PC-3 (cell line): ENCODE data around the gene KISS1R. TPM values are rescaled to one million over a fixed set of nuclear protein-coding genes. Genes with fewer than 3 reads are reported as not detected.

Source experiments
- ATAC-seq: fragments of 200-7000 bp; cut with Tn5 transposase; 2 replicates; pipeline ENCODE4 v1.9.1; 2020; ENCODE audit warnings: mild to moderate bottlenecking, moderate library complexity
- BruUV-seq: library from RNA; stranded (reverse); fragments of 400-500 nt; replicated peaks from 2 replicates; lab custom pipeline; 2021; lab: Mats Ljungman, UMichigan
- CTCF ChIA-PET: fragments of 300-600 bp; sonication (Branson Sonifier 250); formaldehyde crosslinking; loops from one replicate; lab custom pipeline; 2022; ENCODE audit warnings: antibody characterized with exemption; lab: Charles Lee
- POLR2A ChIA-PET: fragments of 300-600 bp; sonication (Branson Sonifier 250); formaldehyde crosslinking; loops from one replicate; lab custom pipeline; 2022; ENCODE audit warnings: antibody characterized with exemption; ENCODE audit not compliant: unreplicated experiment; lab: Charles Lee
- DNase-seq: peaks from one replicate; pipeline ENCODE4 v3.0.0-alpha.2; 2015
- H2AFZ ChIP-seq: fragments of 300-600 bp; sonication (generic); 2 replicates; pipeline ENCODE4 v1.6.0; 2016; ENCODE audit warnings: antibody characterized with exemption, low read length
- H3F3A ChIP-seq: fragments of 300-600 bp; sonication (generic); one replicate; pipeline ENCODE4 v1.6.0; 2017; ENCODE audit warnings: antibody characterized with exemption, low read length, control low read depth, mild to moderate bottlenecking; ENCODE audit not compliant: unreplicated experiment
- H3K27ac ChIP-seq: fragments of 300-600 bp; sonication (generic); 2 replicates; pipeline ENCODE4 v1.5.1; 2016; ENCODE audit warnings: mild to moderate bottlenecking, low read length
- H3K27me3 ChIP-seq: fragments of 300-600 bp; sonication (generic); 2 replicates; pipeline ENCODE4 v1.6.1; 2016; ENCODE audit warnings: low read length, mixed read lengths
- H3K36me3 ChIP-seq: fragments of 300-600 bp; sonication (generic); 2 replicates; pipeline ENCODE4 v1.6.1; 2016; ENCODE audit warnings: low read depth, mixed run types, low read length, mixed read lengths
- H3K4me1 ChIP-seq: fragments of 300-600 bp; sonication (generic); 2 replicates; pipeline ENCODE4 v1.5.1; 2016; ENCODE audit warnings: low read length; ENCODE audit not compliant: insufficient read depth
- H3K4me2 ChIP-seq: fragments of 300-600 bp; sonication (generic); 2 replicates; pipeline ENCODE4 v1.6.0; 2016; ENCODE audit warnings: low read length
- H3K4me3 ChIP-seq: fragments of 300-600 bp; sonication (generic); 2 replicates; pipeline ENCODE4 v1.5.1; 2016; ENCODE audit warnings: mild to moderate bottlenecking, low read length, mixed read lengths
- H3K79me2 ChIP-seq: fragments of 300-600 bp; sonication (generic); 2 replicates; pipeline ENCODE4 v1.6.1; 2017; ENCODE audit warnings: low read length, mixed read lengths
- H3K9ac ChIP-seq: fragments of 300-600 bp; sonication (generic); 2 replicates; pipeline ENCODE4 v1.6.0; 2016; ENCODE audit warnings: mild to moderate bottlenecking, low read length
- H3K9me2 ChIP-seq: fragments of 300-600 bp; sonication (generic); replicated peaks from 2 replicates; pipeline ENCODE4 v1.6.1; 2016; ENCODE audit warnings: mixed run types, low read length, mixed read lengths
- H3K9me3 ChIP-seq: fragments of 300-600 bp; sonication (generic); 2 replicates; pipeline ENCODE4 v1.6.1; 2016; ENCODE audit warnings: low read length, mixed read lengths
- H4K20me1 ChIP-seq: fragments of 300-600 bp; sonication (generic); 2 replicates; pipeline ENCODE4 v1.6.1; 2016; ENCODE audit warnings: low read length, mixed read lengths
- EZH2 ChIP-seq: fragments of 300-600 bp; sonication (generic); IDR thresholded peaks from one replicate; pipeline ENCODE4 v1.6.1; 2017; ENCODE audit warnings: antibody characterized with exemption, mild to moderate bottlenecking, low read length; ENCODE audit not compliant: unreplicated experiment
- EZH2phosphoT487 ChIP-seq: fragments of 300-600 bp; sonication (generic); IDR thresholded peaks from 2 replicates; pipeline ENCODE4 v1.6.1; 2018; ENCODE audit warnings: mild to moderate bottlenecking, antibody characterized with exemption, low read length, borderline replicate concordance
- intact Hi-C: fragments of 100-400 bp; cut with micrococcal nuclease; formaldehyde crosslinking; loops from 2 replicates; pipeline ENCODE4 v1.9.0; 2023
- total RNA-seq: library from RNA; depleted of rRNA; stranded (reverse); fragments of >200 nt; gene quantifications from 2 replicates; pipeline ENCODE4 v1.2.3, GENCODE V29; 2014
- TF ChIP-seq, protein P1 (sequence below): fragments of 300-600 bp; sonication (generic); conservative IDR thresholded peaks from 2 replicates; pipeline ENCODE4 v1.5.1; 2017; ENCODE audit warnings: antibody characterized with exemption, low read depth, mild to moderate bottlenecking, low read length

KISS1R gene
- total RNA-seq, 1 experiment from 2014 or later = 3.9 TPM

- Histone ChIP-seq H3K9me2 (no peaks in the 10 kb centered on the region), H3K79me2 (0 out of 2 replicates have a peak, but pooled peaks cover 3% of the 10 kb centered on the region), H3F3A (no peaks in the 10 kb centered on the region), H3K4me3 (no peak overlapping the region), H3K4me2 (no peak overlapping the region), H3K27ac (no peak overlapping the region), H4K20me1 (no peaks in the 10 kb centered on the region), H2AFZ (no peak overlapping the region), H3K36me3 (no peaks in the 10 kb centered on the region), H3K9ac (no peak overlapping the region), H3K9me3 (no peaks in the 10 kb centered on the region), H3K4me1 (no peaks in the 10 kb centered on the region; the same call in 1 of the 2 replicates), H3K27me3 (no peaks in the 10 kb centered on the region)
- intact Hi-C loops = no loop called here
- BruUV-seq = no TSS peak
- no peak for ATAC-seq
- ChIA-PET POLR2A (no interaction called here), CTCF (no interaction called here)
- DNase-seq = no peak
- TF ChIP-seq EZH2phosphoT487 (no peak), EZH2 (no peak)
- TF ChIP-seq, protein P1, sequence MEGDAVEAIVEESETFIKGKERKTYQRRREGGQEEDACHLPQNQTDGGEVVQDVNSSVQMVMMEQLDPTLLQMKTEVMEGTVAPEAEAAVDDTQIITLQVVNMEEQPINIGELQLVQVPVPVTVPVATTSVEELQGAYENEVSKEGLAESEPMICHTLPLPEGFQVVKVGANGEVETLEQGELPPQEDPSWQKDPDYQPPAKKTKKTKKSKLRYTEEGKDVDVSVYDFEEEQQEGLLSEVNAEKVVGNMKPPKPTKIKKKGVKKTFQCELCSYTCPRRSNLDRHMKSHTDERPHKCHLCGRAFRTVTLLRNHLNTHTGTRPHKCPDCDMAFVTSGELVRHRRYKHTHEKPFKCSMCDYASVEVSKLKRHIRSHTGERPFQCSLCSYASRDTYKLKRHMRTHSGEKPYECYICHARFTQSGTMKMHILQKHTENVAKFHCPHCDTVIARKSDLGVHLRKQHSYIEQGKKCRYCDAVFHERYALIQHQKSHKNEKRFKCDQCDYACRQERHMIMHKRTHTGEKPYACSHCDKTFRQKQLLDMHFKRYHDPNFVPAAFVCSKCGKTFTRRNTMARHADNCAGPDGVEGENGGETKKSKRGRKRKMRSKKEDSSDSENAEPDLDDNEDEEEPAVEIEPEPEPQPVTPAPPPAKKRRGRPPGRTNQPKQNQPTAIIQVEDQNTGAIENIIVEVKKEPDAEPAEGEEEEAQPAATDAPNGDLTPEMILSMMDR = no peak
Measured at GRCh38 chr19:927780-928401, 10.8 kb downstream of the KISS1R start.

- Histone ChIP-seq H3K4me3 (no peak overlapping the region), H3K4me2 (no peak overlapping the region), H2AFZ (no peak overlapping the region), H3K9ac (no peak overlapping the region), H3K27me3 (no peaks in the 10 kb centered on the region), H3K4me1 (no peaks in the 10 kb centered on the region; the same call in 1 of the 2 replicates), H3K9me2 (no peaks in the 10 kb centered on the region), H3K36me3 (no peaks in the 10 kb centered on the region), H3F3A (no peaks in the 10 kb centered on the region), H3K27ac (no peak overlapping the region), H3K79me2 (0 out of 2 replicates have a peak, but pooled peaks cover 3% of the 10 kb centered on the region), H3K9me3 (no peaks in the 10 kb centered on the region), H4K20me1 (no peaks in the 10 kb centered on the region)
- intact Hi-C loops = no loop called here
- ChIA-PET CTCF (no interaction called here), POLR2A (no interaction called here)
- DNase-seq (no peak), ATAC-seq (no peak)
- BruUV-seq = no TSS peak
- TF ChIP-seq, protein P1 = no peak
- TF ChIP-seq EZH2phosphoT487 (no peak), EZH2 (no peak)
Measured at GRCh38 chr19:928471-929202, 11.5 kb downstream of the KISS1R start.
